ENCODE data around the gene ERVK3-1. TPM values are rescaled to one million over a fixed set of nuclear protein-coding genes. Genes with fewer than 3 reads are reported as not detected.

ERVK3-1 gene
- total RNA-seq, 1 donor from 2014 or later: 40.6 TPM

GRCh38 chr19:58356766-58357480 is 51.7 kb downstream of the ERVK3-1 start:
- Mint-ChIP-seq H3K27me3 (ENCODE audit: unreplicated experiment) (peaks cover 17% of the 10 kb centered on the region), H3K9me3 (ENCODE audit: unreplicated experiment) (no peaks in the 10 kb centered on the region), H3K36me3 (ENCODE audit: low read depth, unreplicated experiment) (peaks cover 10% of the 10 kb centered on the region), H3K4me3 (ENCODE audit: unreplicated experiment) (no peak overlapping the region), H3K4me1 (ENCODE audit: unreplicated experiment) (peaks cover 2% of the 10 kb centered on the region), H3K27ac (ENCODE audit: unreplicated experiment) (no peak overlapping the region)
- no peak for DNase-seq (ENCODE audit: low spot score)
- TF ChIP-seq CTCF (IDR thresholded peaks at IDR 0.05; ENCODE audit: unreplicated experiment): no peak

GRCh38 chr19:58357481-58358145 is 52.4 kb downstream of the ERVK3-1 start:
- H3K9me3 Mint-ChIP-seq (ENCODE audit: unreplicated experiment): no peaks in the 10 kb centered on the region
- H3K27me3 Mint-ChIP-seq (ENCODE audit: unreplicated experiment): peaks cover 21% of the 10 kb centered on the region
- H3K4me3 Mint-ChIP-seq (ENCODE audit: unreplicated experiment): no peak overlapping the region
- peaks cover 6% of the 10 kb centered on the region for H3K36me3 Mint-ChIP-seq (ENCODE audit: low read depth, unreplicated experiment)
- H3K27ac Mint-ChIP-seq (ENCODE audit: unreplicated experiment): no peak overlapping the region
- DNase-seq (ENCODE audit: low spot score): no peak
- H3K4me1 Mint-ChIP-seq (ENCODE audit: unreplicated experiment): peaks cover 3% of the 10 kb centered on the region
- no peak for TF ChIP-seq CTCF (IDR thresholded peaks at IDR 0.05; ENCODE audit: unreplicated experiment)

- Mint-ChIP-seq H3K9me3 (ENCODE audit: unreplicated experiment) (no peaks in the 10 kb centered on the region), H3K27ac (ENCODE audit: unreplicated experiment) (peak overlapping the region; percentile 100), H3K4me3 (ENCODE audit: unreplicated experiment) (peak overlapping the region; percentile 97), H3K4me1 (ENCODE audit: unreplicated experiment) (peaks cover 3% of the 10 kb centered on the region), H3K36me3 (ENCODE audit: low read depth, unreplicated experiment) (peaks cover 4% of the 10 kb centered on the region), H3K27me3 (ENCODE audit: unreplicated experiment) (peaks cover 13% of the 10 kb centered on the region)
- TF ChIP-seq CTCF (IDR thresholded peaks at IDR 0.05; ENCODE audit: unreplicated experiment): no peak
- peak; percentile 63 for DNase-seq (ENCODE audit: low spot score)
Observed at GRCh38 chr19:58361900-58362271, 56.7 kb downstream of the ERVK3-1 start.

GRCh38 chr19:58362272-58362994 is 57.3 kb downstream of the ERVK3-1 start, which contains the start of gene ZNF497:
TSS of gene ZNF497 (minus strand) at chr19:58362751. CDS start at chr19:58357635, 5,116 bp downstream.
- no peaks in the 10 kb centered on the region for H3K9me3 Mint-ChIP-seq (ENCODE audit: unreplicated experiment)
- DNase-seq (ENCODE audit: low spot score): peak; percentile 97
- no peak for TF ChIP-seq CTCF (IDR thresholded peaks at IDR 0.05; ENCODE audit: unreplicated experiment)
- H3K27ac Mint-ChIP-seq (ENCODE audit: unreplicated experiment): peak within 1 kb of the TSS; percentile 100
- H3K4me3 Mint-ChIP-seq (ENCODE audit: unreplicated experiment): peak within 1 kb of the TSS; percentile 97
- H3K27me3 Mint-ChIP-seq (ENCODE audit: unreplicated experiment): peaks cover 13% of the 10 kb centered on the region
- H3K36me3 Mint-ChIP-seq (ENCODE audit: low read depth, unreplicated experiment): peaks cover 6% of the 10 kb centered on the region
- H3K4me1 Mint-ChIP-seq (ENCODE audit: unreplicated experiment): peaks cover 3% of the 10 kb centered on the region

All from endothelial cell (in vitro differentiated cells).